Measurements from ENCODE around the gene ZSCAN29.
"Not testable (repeated sequence)": the region's sequence is repeated elsewhere in the genome, so short reads cannot be mapped to it uniquely, and the experiment has no call there.

The ZSCAN29 gene

GRCh38 chr15:43370975-43371974 is at the start of gene ZSCAN29, which contains the start of gene TUBGCP4:
Gene ZSCAN29, minus strand, starts transcription at chr15:43371043. Its CDS starts 1,130 bp downstream, at chr15:43369913.
Gene TUBGCP4, plus strand, starts transcription at chr15:43371101. Its CDS starts 254 bp downstream, at chr15:43371355.
- DNase-seq: peak; percentile 73 to 86 (median 78)

- DNase-seq: no peak
Measured at GRCh38 chr15:43420435-43420834, 49.6 kb upstream of the ZSCAN29 start.

GRCh38 chr15:43414196-43414595 is 43.4 kb upstream of the ZSCAN29 start:
- no peak for DNase-seq

- no peak for DNase-seq
Measured at GRCh38 chr15:43412096-43412495, 41.3 kb upstream of the ZSCAN29 start.

- DNase-seq: no peak
Measured at GRCh38 chr15:43410572-43411214, 39.9 kb upstream of the ZSCAN29 start.

- peak in 1 of 3 experiments; percentile 1 for DNase-seq
Measured at GRCh38 chr15:43408789-43409188, 37.9 kb upstream of the ZSCAN29 start.

GRCh38 chr15:43406808-43407207 is 36.0 kb upstream of the ZSCAN29 start:
- DNase-seq: no peak

- no peak for DNase-seq
Measured at GRCh38 chr15:43406189-43406588, 35.3 kb upstream of the ZSCAN29 start.

- DNase-seq: no peak
Measured at GRCh38 chr15:43404130-43404529, 33.3 kb upstream of the ZSCAN29 start.

GRCh38 chr15:43403616-43404015 is 32.8 kb upstream of the ZSCAN29 start:
- DNase-seq: no peak

- no peak for DNase-seq
Measured at GRCh38 chr15:43402255-43402654, 31.4 kb upstream of the ZSCAN29 start.

- not testable (repeated sequence) for DNase-seq
Measured at GRCh38 chr15:43393592-43393991, 22.7 kb upstream of the ZSCAN29 start.

- no peak for DNase-seq
Measured at GRCh38 chr15:43390723-43391122, 19.9 kb upstream of the ZSCAN29 start.

- no peak for DNase-seq
Measured at GRCh38 chr15:43383070-43383469, 12.2 kb upstream of the ZSCAN29 start.

- no peak for DNase-seq
Measured at GRCh38 chr15:43382310-43382709, 11.5 kb upstream of the ZSCAN29 start.

GRCh38 chr15:43378601-43379000 is 7.8 kb upstream of the ZSCAN29 start:
- DNase-seq: no peak

- DNase-seq: peak; percentile 1 to 9 (median 3)
Measured at GRCh38 chr15:43376017-43376705, 5.3 kb upstream of the ZSCAN29 start.

- DNase-seq: peak in 2 of 3 experiments; percentile 26 to 62
Measured at GRCh38 chr15:43370310-43370974, 401 bp downstream of the ZSCAN29 start.

- DNase-seq: peak in 1 of 3 experiments; percentile 8
Measured at GRCh38 chr15:43361313-43361903, 9.4 kb downstream of the ZSCAN29 start.

GRCh38 chr15:43360821-43361220 is 10.0 kb downstream of the ZSCAN29 start:
- no peak for DNase-seq

GRCh38 chr15:43352693-43353382 is 18.0 kb downstream of the ZSCAN29 start:
- DNase-seq: no peak

Measured in NCI-H1417 (cell line).